H1 (cell line): ENCODE results near the gene ITGAV. TPM values are rescaled to one million over a fixed set of nuclear protein-coding genes. Genes with fewer than 3 reads are reported as not detected.

Experiments
- CTCF ChIA-PET: fragments of 300-600 bp; sonication (Branson Sonifier 250); formaldehyde crosslinking; loops from one replicate; lab custom pipeline; 2021; ENCODE audit not compliant: partially characterized antibody; lab: Charles Lee
- POLR2A ChIA-PET: fragments of 300-600 bp; sonication (Branson Sonifier 250); formaldehyde crosslinking; loops from one replicate; lab custom pipeline; 2021; ENCODE audit warnings: inconsistent platforms; ENCODE audit not compliant: partially characterized antibody; lab: Charles Lee
- DNase-seq, 2 experiments: peaks; one replicate each; pipeline versions ENCODE4 v3.0.0 to v3.0.0-alpha.2; 2010 to 2022; ENCODE audit warnings: low spot score in 2 of 2, low read depth in 1 of 2, mixed read lengths in 1 of 2
- FAIRE-seq: peaks from 2 replicates; lab custom pipeline; 2011; peaks lifted over from hg19 to GRCh38; lab: Jason Lieb, UNC
- H2AFZ ChIP-seq: 2 replicates; pipeline ENCODE4 v1.8.1; 2012; ENCODE audit warnings: low read length, inconsistent platforms
- H2AK5ac ChIP-seq: 2 replicates; pipeline ENCODE4 v1.6.1; 2013; ENCODE audit warnings: low read depth, low read length
- H2BK120ac ChIP-seq: replicated peaks from 2 replicates; pipeline ENCODE3; 2013; ENCODE audit warnings: low read depth, low read length, inconsistent platforms
- H2BK12ac ChIP-seq: 2 replicates; pipeline ENCODE4 v1.6.1; 2013; ENCODE audit warnings: low read depth, low read length
- H2BK15ac ChIP-seq: 2 replicates; pipeline ENCODE4 v1.6.1; 2013; ENCODE audit warnings: low read length
- H2BK20ac ChIP-seq: 2 replicates; pipeline ENCODE4 v1.6.1; 2013; ENCODE audit warnings: low read length
- H2BK5ac ChIP-seq: 2 replicates; pipeline ENCODE4 v1.6.1; 2013; ENCODE audit warnings: low read depth, low read length
- H3K14ac ChIP-seq: 2 replicates; pipeline ENCODE4 v1.6.1; 2013; ENCODE audit warnings: inconsistent platforms; ENCODE audit not compliant: insufficient read length
- H3K18ac ChIP-seq: 2 replicates; pipeline ENCODE4 v1.6.1; 2013; ENCODE audit warnings: low read length; ENCODE audit errors: extremely low read depth
- H3K23ac ChIP-seq: 2 replicates; pipeline ENCODE4 v1.6.1; 2013; ENCODE audit warnings: inconsistent platforms; ENCODE audit not compliant: insufficient read length
- H3K23me2 ChIP-seq: 2 replicates; pipeline ENCODE4 v1.6.1; 2013; ENCODE audit warnings: low read depth, low read length
- H3K27ac ChIP-seq: 2 replicates; pipeline ENCODE4 v1.6.1; 2011; ENCODE audit warnings: low read depth, low read length, inconsistent platforms
- H3K27me3 ChIP-seq, 4 experiments: replicated peaks in 1 of 4; 1 replicate in 1 of 4; 2 replicates in 3 of 4; pipeline versions ENCODE4 v1.6.1 to v1.8.1; 2011 to 2013; ENCODE audit warnings: low read length in 3 of 4, mild to moderate bottlenecking in 3 of 4, inconsistent platforms in 2 of 4, mixed read lengths in 2 of 4, moderate library complexity in 1 of 4; ENCODE audit not compliant: control insufficient read depth in 3 of 4, insufficient read depth in 3 of 4; ENCODE audit errors: extremely low read depth in 1 of 4
- H3K36me3 ChIP-seq, 4 experiments: 2 replicates each; pipeline versions ENCODE4 v1.6.1 to v1.8.1; 2011 to 2013; ENCODE audit warnings: mild to moderate bottlenecking in 4 of 4, low read length in 3 of 4, moderate library complexity in 2 of 4, control low read depth in 1 of 4, inconsistent platforms in 1 of 4; ENCODE audit not compliant: insufficient read depth in 4 of 4, control insufficient read depth in 2 of 4
- H3K4ac ChIP-seq: replicated peaks from 2 replicates; pipeline ENCODE3; 2013; ENCODE audit warnings: low read length, low read depth, mixed read lengths, inconsistent platforms; ENCODE audit not compliant: insufficient read length
- H3K4me1 ChIP-seq, 4 experiments: replicated peaks in 1 of 4; 1 replicate in 1 of 4; 2 replicates in 3 of 4; pipeline versions ENCODE4 v1.6.1 to v1.8.1; 2011 to 2013; ENCODE audit warnings: low read length in 3 of 4, inconsistent platforms in 2 of 4, mixed read lengths in 1 of 4; ENCODE audit not compliant: insufficient read depth in 4 of 4, control insufficient read depth in 3 of 4
- H3K4me2 ChIP-seq, 2 experiments: 2 replicates each; pipeline versions ENCODE4 v1.6.1 to v1.8.1; 2011 to 2013; ENCODE audit warnings: low read depth in 2 of 2, low read length in 2 of 2, control low read depth in 1 of 2, inconsistent platforms in 1 of 2, mild to moderate bottlenecking in 1 of 2; ENCODE audit not compliant: insufficient read depth in 1 of 2
- H3K4me3 ChIP-seq, 4 experiments: fragments of 200-600, 300-600 bp in 1 of 4; sonication (generic), shearing (Covaris generic), sonication (Bioruptor Twin) in 1 of 4; 2 replicates each; pipeline versions ENCODE4 v1.5.1 to v1.8.1; 2011 to 2016; ENCODE audit warnings: low read length in 4 of 4, low read depth in 3 of 4, control low read depth in 2 of 4, inconsistent platforms in 2 of 4, mild to moderate bottlenecking in 2 of 4, mixed read lengths in 1 of 4, moderate library complexity in 1 of 4; ENCODE audit not compliant: insufficient read depth in 2 of 4; ENCODE audit errors: extremely low read depth in 1 of 4
- H3K56ac ChIP-seq: replicated peaks from 2 replicates; pipeline ENCODE3; 2013; ENCODE audit warnings: low read depth, mild to moderate bottlenecking, mixed read lengths, low read length, inconsistent platforms; ENCODE audit not compliant: insufficient read length
- H3K79me1 ChIP-seq: 2 replicates; pipeline ENCODE4 v1.6.1; 2013; ENCODE audit warnings: low read depth, low read length, control low read depth
- H3K79me2 ChIP-seq, 2 experiments: 2 replicates each; pipeline versions ENCODE4 v1.6.1 to v1.8.1; 2012 to 2013; ENCODE audit warnings: low read length in 2 of 2, mild to moderate bottlenecking in 2 of 2, inconsistent platforms in 1 of 2; ENCODE audit not compliant: insufficient read depth in 2 of 2, control insufficient read depth in 1 of 2
- H3K9ac ChIP-seq, 4 experiments: replicated peaks in 1 of 4; 1 replicate in 1 of 4; 2 replicates in 3 of 4; pipeline versions ENCODE4 v1.6.1 to v1.8.1; 2011 to 2013; ENCODE audit warnings: low read depth in 3 of 4, low read length in 3 of 4, control low read depth in 2 of 4, mild to moderate bottlenecking in 2 of 4, moderate library complexity in 2 of 4, inconsistent platforms in 1 of 4; ENCODE audit errors: extremely low read depth in 1 of 4
- H3K9me3 ChIP-seq, 2 experiments: 2 replicates each; pipeline versions ENCODE4 v1.6.1 to v1.8.1; 2012 to 2013; ENCODE audit warnings: mild to moderate bottlenecking in 2 of 2, moderate library complexity in 2 of 2, control low read depth in 1 of 2, inconsistent platforms in 1 of 2, low read depth in 1 of 2, low read length in 1 of 2, mixed read lengths in 1 of 2; ENCODE audit not compliant: insufficient read depth in 2 of 2
- H4K20me1 ChIP-seq, 2 experiments: replicated peaks in 1 of 2; 2 replicates each; pipeline versions ENCODE3 to v1.8.1; 2011 to 2013; ENCODE audit warnings: inconsistent platforms in 2 of 2, low read length in 2 of 2, mild to moderate bottlenecking in 1 of 2; ENCODE audit not compliant: insufficient read depth in 2 of 2, control insufficient read depth in 1 of 2
- H4K5ac ChIP-seq: 2 replicates; pipeline ENCODE4 v1.6.1; 2013; ENCODE audit warnings: low read length, low read depth, mixed read lengths, inconsistent platforms; ENCODE audit not compliant: insufficient read length
- H4K8ac ChIP-seq: 2 replicates; pipeline ENCODE4 v1.8.0; 2013; ENCODE audit warnings: mild to moderate bottlenecking, moderate library complexity, low read length, inconsistent platforms; ENCODE audit not compliant: insufficient read depth; ENCODE audit errors: extremely low read depth
- H4K91ac ChIP-seq: replicated peaks from 2 replicates; pipeline ENCODE3; 2013; ENCODE audit warnings: low read length, mixed read lengths, inconsistent platforms; ENCODE audit not compliant: insufficient read length
- ATF2 ChIP-seq: IDR thresholded peaks from 2 replicates; pipeline ENCODE4 v1.6.1; 2012; ENCODE audit warnings: low read length, inconsistent platforms
- CTCF ChIP-seq, 3 experiments: IDR thresholded peaks; 1 replicate in 2 of 3; 2 replicates in 1 of 3; pipeline versions ENCODE4 v1.5.1 to v1.6.1; 2011; ENCODE audit warnings: low read length in 3 of 3, mild to moderate bottlenecking in 3 of 3, inconsistent platforms in 2 of 3, low read depth in 1 of 3, moderate library complexity in 1 of 3; ENCODE audit not compliant: insufficient read depth in 1 of 3; ENCODE audit errors: control extremely low read depth in 1 of 3
- EGR1 ChIP-seq: IDR thresholded peaks from 2 replicates; pipeline ENCODE4 v1.6.1; 2011; ENCODE audit warnings: low read depth, low read length, borderline replicate concordance
- RAD21 ChIP-seq, 2 experiments: IDR thresholded peaks in 1 of 2; conservative IDR thresholded peaks in 1 of 2; 2 replicates each; pipeline ENCODE4 v1.6.1; 2011; ENCODE audit warnings: low read depth in 2 of 2, low read length in 2 of 2, improper control_type of control experiment in 1 of 2, inconsistent platforms in 1 of 2, mild to moderate bottlenecking in 1 of 2, moderate library complexity in 1 of 2
- SAP30 ChIP-seq: fragments of 300-600 bp; sonication (generic); IDR thresholded peaks from 2 replicates; pipeline ENCODE4 v1.7.1; 2012; ENCODE audit warnings: low read length, moderate library complexity, mild to moderate bottlenecking, inconsistent platforms; ENCODE audit not compliant: insufficient read depth, insufficient replicate concordance
- SP2 ChIP-seq: IDR thresholded peaks from 2 replicates; pipeline ENCODE4 v1.6.1; 2012; ENCODE audit warnings: mild to moderate bottlenecking, low read length, inconsistent platforms
- TEAD4 ChIP-seq: IDR thresholded peaks from 2 replicates; pipeline ENCODE4 v1.6.1; 2012; ENCODE audit warnings: low read depth, low read length, inconsistent platforms, mixed read lengths
- ZNF274 ChIP-seq: IDR thresholded peaks from 2 replicates; pipeline ENCODE4 v1.7.0; 2012; ENCODE audit warnings: low read length, borderline replicate concordance; ENCODE audit errors: extremely low read depth
- WGBS, 2 experiments: shearing (Covaris generic) in 1 of 2; methylation state at CpG; one replicate each; pipeline versions ENCODE4 v1.1.6 to v1.1.7; 2013 to 2015; ENCODE audit warnings: low lambda C conversion rate in 2 of 2, mixed read lengths in 2 of 2, inconsistent platforms in 1 of 2, low coverage in 1 of 2, missing lambda C conversion rate in 1 of 2; ENCODE audit not compliant: insufficient replicate concordance in 2 of 2, insufficient coverage in 1 of 2, insufficient read length in 1 of 2; ENCODE audit errors: extremely low coverage in 1 of 2, missing lambda C conversion rate in 1 of 2; 5-methylcytosine and 5-hydroxymethylcytosine counted together
- polyA plus RNA-seq, 7 experiments: library from polyadenylated mRNA; depleted of rRNA in 3 of 7; stranded (reverse) in 5 of 7; unstranded in 2 of 7; fragments of >200 nt in 5 of 7; fragments of 200-250 nt in 2 of 7; gene quantifications; 1 replicate in 5 of 7; 2 replicates in 1 of 7; 4 replicates in 1 of 7; pipeline versions ENCODE4 v1.2.1 to v1.2.3, GENCODE V29; 2011 to 2013; ENCODE audit warnings: missing spikeins in 2 of 7, mixed read lengths in 2 of 7
- total RNA-seq: library from RNA; stranded (reverse); fragmentation: NEBNext Ultra II Directional; extraction: Animal tissue kit (Norgen Biotek cat#: 25700); gene quantifications from 2 replicates; pipeline ENCODE4 v1.2.1, GENCODE V29; 2021

ITGAV gene
- total and polyA plus RNA-seq, 2 of the 8 experiments (the other 6 are each of a cell fraction or from before 2014, with no cell fraction given) = 11.7 to 42.4 TPM

DNA sequence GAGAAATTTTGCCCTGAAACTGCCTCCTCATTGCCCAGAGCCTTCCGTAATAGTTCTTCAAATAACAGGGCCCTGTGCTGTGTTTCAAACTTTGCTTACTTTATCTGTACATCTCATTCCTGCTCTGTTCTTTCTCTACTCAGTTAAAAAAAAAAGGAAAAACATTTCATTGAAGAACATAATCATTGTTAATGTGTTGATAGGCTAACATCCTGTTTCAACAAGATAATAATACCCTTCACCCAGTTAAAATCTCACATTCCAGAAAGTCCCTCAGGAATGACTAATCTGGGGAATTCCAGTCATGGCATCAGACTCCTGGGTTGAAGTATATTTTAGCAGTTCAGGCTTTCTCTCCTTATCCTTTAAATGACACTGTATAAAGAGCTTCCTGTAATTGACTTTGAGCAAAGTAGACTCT lies 45.6 kb upstream of the ITGAV start:
- 71% methylated on average over 1 of the region's 1 CpG; no CpG with 5 or more reads in 1 of the 2 experiments for WGBS, 2 experiments
- Histone ChIP-seq H3K79me1 (no peaks in the 10 kb centered on the region), H3K27ac (peak overlapping the region; percentile 26; the same call in 1 of the 2 replicates), H3K9ac (no peak overlapping the region), H3K36me3 (no peaks in the 10 kb centered on the region), H4K5ac (no peak overlapping the region), H2BK120ac (no peak overlapping the region), H4K91ac (no peak overlapping the region), H3K23me2 (no peaks in the 10 kb centered on the region), H3K56ac (no peak overlapping the region), H2BK15ac (no peak overlapping the region), H2AFZ (no peak overlapping the region), H3K18ac (no peak overlapping the region), H3K14ac (no peak overlapping the region), H3K4ac (no peak overlapping the region), H3K4me3 (no peak overlapping the region), H2BK12ac (no peak overlapping the region), H4K20me1 (no peaks in the 10 kb centered on the region), H3K4me1 (peaks cover 0 to 9% (median 6%) of the 10 kb centered on the region in 4 experiments; a peak in 5 of 7 replicates), H4K8ac (no peak overlapping the region), H2AK5ac (no peak overlapping the region), H3K27me3 (no peaks in the 10 kb centered on the region), H2BK5ac (no peak overlapping the region), H3K23ac (no peak overlapping the region), H2BK20ac (no peak overlapping the region), H3K4me2 (peak overlapping the region in 1 of 2 experiments; percentile 7; a peak in 1 of 4 replicates), H3K79me2 (no peaks in the 10 kb centered on the region), H3K9me3 (no peaks in the 10 kb centered on the region)
- CTCF ChIA-PET = interaction anchor here (0.8 kb wide), 1 partner anchor 559 kb away, joined by 3 read pairs; no protein-coding TSS in a partner anchor
- DNase-seq (no peak), FAIRE-seq (peak; percentile 70)
- POLR2A ChIA-PET = interaction anchor here (1.1 to 1.5 kb wide), 2 partner anchors 46 to 58 kb away, joined by 3 read pairs; partner anchors contain the start of genes ITGAV and ZC3H15
- TF ChIP-seq CTCF (IDR thresholded peaks at IDR 0.05; ENCODE audit: control extremely low read depth in 1 of 3, insufficient read depth in 1 of 3, low read depth in 1 of 3, low read length in 3 of 3) (no peak), SP2 (no peak), SAP30 (no peak), ZNF274 (no peak), ATF2 (no peak), EGR1 (no peak), RAD21 (IDR thresholded peaks at IDR 0.05 in 1 of 2, conservative IDR thresholded peaks at IDR 0.05 in 1 of 2; ENCODE audit: low read depth in 2 of 2, low read length in 2 of 2) (no peak), TEAD4 (peak; percentile 60; the same call in 1 of the 2 replicates)
